ENCODE data around the gene MYMX. TPM values are rescaled to one million over a fixed set of nuclear protein-coding genes. Genes with fewer than 3 reads are reported as not detected.

Gene MYMX
- polyA plus RNA-seq (2011; rRNA removed), result not detected in 2 replicates
- polyA minus RNA-seq (2011; rRNA and poly(A)+ RNA removed), result not detected in 2 replicates

DNA sequence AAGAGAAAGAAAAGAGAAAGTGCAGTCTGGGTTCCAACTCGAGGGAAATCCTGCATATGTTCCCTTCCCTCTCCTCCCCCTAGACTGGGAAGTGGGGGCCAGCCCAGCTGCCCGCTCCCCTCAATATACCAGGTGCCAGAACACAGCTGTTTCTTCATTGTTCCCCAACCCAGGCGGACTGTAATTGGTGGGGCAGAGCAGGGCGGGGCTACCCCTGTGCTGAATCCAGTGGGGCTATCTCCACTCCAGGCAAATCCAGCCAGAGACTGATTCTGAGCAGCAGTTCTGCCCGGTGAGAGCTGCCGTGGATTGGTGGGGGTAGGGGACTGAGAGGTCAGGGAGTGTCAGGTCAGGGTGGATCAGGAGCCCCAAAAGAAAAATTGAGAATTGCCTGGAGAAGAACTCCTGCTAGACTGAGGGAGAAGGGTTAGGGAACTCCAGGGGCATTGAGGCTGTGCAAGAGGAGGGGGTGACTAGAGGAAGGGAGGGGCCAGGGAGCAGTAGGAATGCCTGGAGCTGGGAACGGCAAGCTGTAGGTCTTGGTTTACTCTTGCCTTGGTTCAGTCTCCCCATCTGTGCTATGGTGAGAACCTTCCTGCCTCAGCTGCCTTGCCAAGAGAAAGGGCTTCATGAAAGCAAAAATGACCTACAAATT, at the start of gene MYMX:
Gene MYMX, plus strand, starts transcription at position 250 of the 655 bp plus-strand sequence. CDS start 546 bp downstream, outside the sequence.
- DNase-seq (ENCODE audit: low read depth), result no peak
- ChIA-PET CTCF (interaction anchor here (1.5 kb wide), 1 partner anchor 18 kb away, joined by 4 read pairs; no protein-coding TSS in a partner anchor), POLR2A (no interaction called here)
- Histone ChIP-seq H3K36me3 (ENCODE audit: control insufficient read depth, insufficient read depth, low read length) (no peaks in the 10 kb centered on the region), H3K27me3 (ENCODE audit: control insufficient read depth, insufficient read depth, low read length) (peaks cover 6% of the 10 kb centered on the region), H3K4me3 (ENCODE audit: low read depth, low read length) (no peak within 1 kb of the TSS)
- TF ChIP-seq, protein P1, sequence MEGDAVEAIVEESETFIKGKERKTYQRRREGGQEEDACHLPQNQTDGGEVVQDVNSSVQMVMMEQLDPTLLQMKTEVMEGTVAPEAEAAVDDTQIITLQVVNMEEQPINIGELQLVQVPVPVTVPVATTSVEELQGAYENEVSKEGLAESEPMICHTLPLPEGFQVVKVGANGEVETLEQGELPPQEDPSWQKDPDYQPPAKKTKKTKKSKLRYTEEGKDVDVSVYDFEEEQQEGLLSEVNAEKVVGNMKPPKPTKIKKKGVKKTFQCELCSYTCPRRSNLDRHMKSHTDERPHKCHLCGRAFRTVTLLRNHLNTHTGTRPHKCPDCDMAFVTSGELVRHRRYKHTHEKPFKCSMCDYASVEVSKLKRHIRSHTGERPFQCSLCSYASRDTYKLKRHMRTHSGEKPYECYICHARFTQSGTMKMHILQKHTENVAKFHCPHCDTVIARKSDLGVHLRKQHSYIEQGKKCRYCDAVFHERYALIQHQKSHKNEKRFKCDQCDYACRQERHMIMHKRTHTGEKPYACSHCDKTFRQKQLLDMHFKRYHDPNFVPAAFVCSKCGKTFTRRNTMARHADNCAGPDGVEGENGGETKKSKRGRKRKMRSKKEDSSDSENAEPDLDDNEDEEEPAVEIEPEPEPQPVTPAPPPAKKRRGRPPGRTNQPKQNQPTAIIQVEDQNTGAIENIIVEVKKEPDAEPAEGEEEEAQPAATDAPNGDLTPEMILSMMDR (IDR thresholded peaks at IDR 0.05; ENCODE audit: insufficient read depth, low read depth, low read length), result no peak

DNA sequence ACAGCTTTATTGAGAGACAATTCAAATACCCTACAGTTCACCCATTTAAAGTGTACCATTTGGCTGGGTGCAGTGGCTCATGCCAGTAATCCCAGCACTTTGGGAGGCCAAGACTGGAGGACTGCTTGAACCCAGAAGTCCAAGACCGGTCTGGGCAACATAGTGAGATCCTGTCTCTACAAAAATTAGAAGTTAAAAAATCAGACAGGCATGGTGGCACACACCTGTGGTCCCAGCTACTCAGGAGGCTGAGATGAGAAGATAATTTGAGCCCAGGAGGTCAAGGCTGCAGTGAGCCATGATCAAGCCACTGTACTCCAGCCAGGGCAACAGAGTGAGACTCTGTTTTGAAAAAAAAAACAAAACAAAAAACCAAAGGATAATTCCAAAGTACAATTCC, 49.2 kb upstream of the MYMX start:
- no peak for DNase-seq (ENCODE audit: low read depth)
- POLR2A ChIA-PET, result no interaction called here
- TF ChIP-seq, protein P1 (IDR thresholded peaks at IDR 0.05; ENCODE audit: insufficient read depth, low read depth, low read length), result no peak
- CTCF ChIA-PET, result no interaction called here
- peaks cover 20% of the 10 kb centered on the region for H3K27me3 ChIP-seq (ENCODE audit: control insufficient read depth, insufficient read depth, low read length)
- no peak overlapping the region for H3K4me3 ChIP-seq (ENCODE audit: low read depth, low read length)
- H3K36me3 ChIP-seq (ENCODE audit: control insufficient read depth, insufficient read depth, low read length), result no peaks in the 10 kb centered on the region

DNA sequence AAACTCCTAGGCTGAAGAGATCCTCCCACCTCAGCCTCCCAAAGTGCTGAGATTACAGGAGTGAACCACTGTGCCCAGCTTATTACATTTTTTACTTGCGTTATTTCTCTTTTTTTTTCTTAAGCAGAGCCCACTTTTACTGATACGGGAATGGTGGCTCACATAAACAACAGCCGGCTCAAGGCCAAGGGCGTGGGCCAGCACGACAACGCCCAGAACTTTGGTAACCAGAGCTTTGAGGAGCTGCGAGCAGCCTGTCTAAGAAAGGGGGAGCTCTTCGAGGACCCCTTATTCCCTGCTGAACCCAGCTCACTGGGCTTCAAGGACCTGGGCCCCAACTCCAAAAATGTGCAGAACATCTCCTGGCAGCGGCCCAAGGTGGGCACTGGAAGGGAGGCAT, 47.6 kb upstream of the MYMX start:
- H3K27me3 ChIP-seq (ENCODE audit: control insufficient read depth, insufficient read depth, low read length), result peaks cover 17% of the 10 kb centered on the region
- TF ChIP-seq, protein P1 (IDR thresholded peaks at IDR 0.05; ENCODE audit: insufficient read depth, low read depth, low read length), result no peak
- no peak for DNase-seq (ENCODE audit: low read depth)
- no peaks in the 10 kb centered on the region for H3K36me3 ChIP-seq (ENCODE audit: control insufficient read depth, insufficient read depth, low read length)
- ChIA-PET CTCF (interaction anchor here (1.1 to 2.2 kb wide), 6 partner anchors 22 to 171 kb away, joined by 3 to 12 read pairs (median 6); no protein-coding TSS in a partner anchor), POLR2A (no interaction called here)
- no peak overlapping the region for H3K4me3 ChIP-seq (ENCODE audit: low read depth, low read length)

DNA sequence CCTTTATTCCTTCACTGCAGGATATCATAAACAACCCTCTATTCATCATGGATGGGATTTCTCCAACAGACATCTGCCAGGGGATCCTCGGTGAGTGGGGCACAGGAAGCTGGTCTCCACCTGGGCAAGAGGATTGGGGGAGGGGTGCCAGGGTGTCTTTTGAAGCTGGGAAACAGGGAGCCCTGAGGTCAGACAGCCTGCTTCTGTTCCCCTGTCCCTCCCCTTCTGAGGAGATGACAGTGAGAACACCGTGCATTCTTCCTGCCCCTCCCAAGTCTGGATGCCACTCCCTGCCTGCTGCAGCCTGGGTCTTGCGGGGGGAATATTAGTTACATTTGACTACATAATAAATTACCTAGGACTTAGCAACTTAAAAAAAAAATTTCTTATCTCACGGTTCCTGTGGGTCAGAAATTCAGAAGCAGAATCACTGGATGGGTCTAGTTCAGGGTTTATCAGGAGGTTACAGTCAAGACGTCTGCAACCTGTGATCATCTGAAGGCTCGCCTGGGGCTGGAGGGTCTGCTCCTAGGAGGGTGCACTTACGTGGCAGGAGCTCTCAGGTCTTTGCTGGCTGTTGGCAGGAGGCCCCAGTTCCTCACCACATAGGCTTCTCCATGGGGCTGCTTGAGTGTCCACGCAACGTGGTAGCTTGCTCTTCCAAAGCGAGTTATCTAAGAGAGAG, 46.7 kb upstream of the MYMX start:
- CTCF ChIA-PET, result interaction anchor here (1.1 to 2.2 kb wide), 6 partner anchors 23 to 170 kb away, joined by 3 to 12 read pairs (median 6); no protein-coding TSS in a partner anchor
- H3K36me3 ChIP-seq (ENCODE audit: control insufficient read depth, insufficient read depth, low read length), result no peaks in the 10 kb centered on the region
- H3K4me3 ChIP-seq (ENCODE audit: low read depth, low read length), result no peak overlapping the region
- POLR2A ChIA-PET, result no interaction called here
- TF ChIP-seq, protein P1 (IDR thresholded peaks at IDR 0.05; ENCODE audit: insufficient read depth, low read depth, low read length), result no peak
- H3K27me3 ChIP-seq (ENCODE audit: control insufficient read depth, insufficient read depth, low read length), result peaks cover 14% of the 10 kb centered on the region
- DNase-seq (ENCODE audit: low read depth), result no peak

DNA sequence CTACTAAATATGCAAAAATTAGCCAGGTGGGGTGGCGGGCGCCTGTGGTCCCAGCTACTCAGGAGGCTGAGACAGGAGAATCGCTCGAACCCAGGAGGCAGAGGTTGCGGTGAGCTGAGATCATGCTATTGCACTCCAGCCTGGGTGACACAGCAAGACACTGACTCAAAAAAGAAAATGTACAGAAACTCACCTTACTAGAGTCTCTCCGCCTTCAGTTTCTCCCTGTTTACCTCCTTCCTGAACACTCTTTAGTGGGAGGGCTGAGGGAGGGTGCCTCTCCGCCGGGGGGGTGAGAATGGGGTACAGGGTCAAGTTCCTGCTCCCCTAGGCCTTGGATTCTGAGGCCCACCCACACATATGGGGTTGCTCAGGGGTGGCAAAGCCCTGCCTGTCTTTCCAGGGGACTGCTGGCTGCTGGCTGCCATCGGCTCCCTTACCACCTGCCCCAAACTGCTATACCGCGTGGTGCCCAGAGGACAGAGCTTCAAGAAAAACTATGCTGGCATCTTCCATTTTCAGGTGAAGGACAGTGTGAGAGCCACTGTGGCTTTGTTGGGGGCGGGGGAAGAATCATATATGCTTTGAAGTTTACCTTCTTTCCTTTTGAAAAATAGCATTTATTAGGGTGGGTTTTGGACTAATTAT, 44.7 kb upstream of the MYMX start:
- Histone ChIP-seq H3K4me3 (ENCODE audit: low read depth, low read length) (no peak overlapping the region), H3K27me3 (ENCODE audit: control insufficient read depth, insufficient read depth, low read length) (peaks cover 3% of the 10 kb centered on the region; the same call in 1 of the 2 replicates), H3K36me3 (ENCODE audit: control insufficient read depth, insufficient read depth, low read length) (no peaks in the 10 kb centered on the region)
- ChIA-PET CTCF (interaction anchor here (0.8 to 3.0 kb wide), 21 partner anchors 10 to 166 kb away, joined by 3 to 39 read pairs (median 7); partner anchors contain the start of genes CAPN11 and HSP90AB1), POLR2A (no interaction called here)
- DNase-seq (ENCODE audit: low read depth), result no peak
- TF ChIP-seq, protein P1 (IDR thresholded peaks at IDR 0.05; ENCODE audit: insufficient read depth, low read depth, low read length), result no peak
